ENCODE measurements around the gene MAN1C1. TPM values are rescaled to one million over a fixed set of nuclear protein-coding genes. Genes with fewer than 3 reads are reported as not detected.
"Not testable (repeated sequence)": the region's sequence is repeated elsewhere in the genome, so short reads cannot be mapped to it uniquely, and the experiment has no call there.

The MAN1C1 gene
- polyA plus RNA-seq, 1 donor from 2014 or later, result 1.3 TPM

DNA sequence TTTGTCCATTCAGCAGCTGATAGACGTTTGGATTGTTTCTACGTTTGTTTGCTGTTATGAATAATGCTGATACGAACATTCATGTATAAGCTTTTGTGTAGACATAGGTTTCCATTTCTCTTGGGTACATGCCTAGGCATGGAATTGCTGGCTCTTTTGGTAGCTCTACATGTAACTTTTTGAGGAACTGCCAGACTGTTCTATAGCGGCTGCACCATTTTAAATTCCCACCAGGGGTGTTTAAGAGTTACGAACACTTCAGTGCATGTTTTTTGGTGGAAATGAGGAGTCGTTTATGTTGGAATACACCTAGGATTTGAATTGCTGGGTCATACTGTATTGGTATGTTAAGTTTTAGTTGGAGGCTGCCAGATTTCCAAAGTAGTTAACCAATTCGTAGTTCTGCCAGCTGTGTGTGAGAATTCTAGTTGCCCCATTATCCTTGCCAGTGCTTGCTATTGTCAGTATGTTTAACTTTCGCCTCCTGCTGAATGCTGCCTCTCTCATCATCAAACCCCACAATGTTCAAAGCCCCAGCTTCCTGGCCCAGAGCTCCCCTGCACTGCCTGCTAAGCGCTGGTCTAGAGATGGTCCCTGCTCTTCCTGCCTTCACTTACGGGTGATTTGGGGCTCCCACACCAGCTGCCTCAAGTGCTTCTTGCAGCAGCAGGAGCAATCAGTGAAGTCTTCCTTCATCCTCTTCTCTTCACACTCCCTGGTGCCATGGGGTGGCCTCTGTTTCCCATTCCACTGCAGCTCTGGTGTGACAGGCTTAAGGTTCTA lies 81.0 kb downstream of the MAN1C1 start:
- Histone ChIP-seq H3K9me2 (ENCODE audit: insufficient read depth, low read length) (no peaks in the 10 kb centered on the region), H3K79me2 (replicated peaks; ENCODE audit: insufficient read depth, low read length) (no peaks in the 10 kb centered on the region), H3F3A (ENCODE audit: insufficient read depth, low read length, poor library complexity, severe bottlenecking) (no peaks in the 10 kb centered on the region), H2AFZ (ENCODE audit: low read depth, low read length) (no peak overlapping the region), H3K27ac (ENCODE audit: low read length) (no peak overlapping the region), H3K36me3 (ENCODE audit: insufficient read depth, low read length) (no peaks in the 10 kb centered on the region), H3K4me2 (ENCODE audit: low read length) (no peak overlapping the region), H3K27me3 (ENCODE audit: insufficient read depth, low read depth, low read length) (no peaks in the 10 kb centered on the region), H3K9me3 (ENCODE audit: low read length) (no peaks in the 10 kb centered on the region), H4K20me1 (ENCODE audit: insufficient read depth) (no peaks in the 10 kb centered on the region), H3K4me3 (ENCODE audit: low read length) (no peak overlapping the region), H3K9ac (ENCODE audit: low read length) (no peak overlapping the region)
- no peak for TF ChIP-seq EZH2 (IDR thresholded peaks at IDR 0.05; ENCODE audit: borderline replicate concordance, insufficient read depth, low read length, poor library complexity, severe bottlenecking)
- no peak for TF ChIP-seq RAD21 (conservative IDR thresholded peaks at IDR 0.05)
- TF ChIP-seq SMC3 (conservative IDR thresholded peaks at IDR 0.05; ENCODE audit: poor library complexity), result no peak
- TF ChIP-seq EP300 (conservative IDR thresholded peaks at IDR 0.05; ENCODE audit: poor library complexity, severe bottlenecking), result no peak
- TF ChIP-seq TAF1 (IDR thresholded peaks at IDR 0.05; ENCODE audit: low read depth), result no peak
- TF ChIP-seq MXI1 (conservative IDR thresholded peaks at IDR 0.05; ENCODE audit: poor library complexity, severe bottlenecking), result no peak
- TF ChIP-seq, protein P1, sequence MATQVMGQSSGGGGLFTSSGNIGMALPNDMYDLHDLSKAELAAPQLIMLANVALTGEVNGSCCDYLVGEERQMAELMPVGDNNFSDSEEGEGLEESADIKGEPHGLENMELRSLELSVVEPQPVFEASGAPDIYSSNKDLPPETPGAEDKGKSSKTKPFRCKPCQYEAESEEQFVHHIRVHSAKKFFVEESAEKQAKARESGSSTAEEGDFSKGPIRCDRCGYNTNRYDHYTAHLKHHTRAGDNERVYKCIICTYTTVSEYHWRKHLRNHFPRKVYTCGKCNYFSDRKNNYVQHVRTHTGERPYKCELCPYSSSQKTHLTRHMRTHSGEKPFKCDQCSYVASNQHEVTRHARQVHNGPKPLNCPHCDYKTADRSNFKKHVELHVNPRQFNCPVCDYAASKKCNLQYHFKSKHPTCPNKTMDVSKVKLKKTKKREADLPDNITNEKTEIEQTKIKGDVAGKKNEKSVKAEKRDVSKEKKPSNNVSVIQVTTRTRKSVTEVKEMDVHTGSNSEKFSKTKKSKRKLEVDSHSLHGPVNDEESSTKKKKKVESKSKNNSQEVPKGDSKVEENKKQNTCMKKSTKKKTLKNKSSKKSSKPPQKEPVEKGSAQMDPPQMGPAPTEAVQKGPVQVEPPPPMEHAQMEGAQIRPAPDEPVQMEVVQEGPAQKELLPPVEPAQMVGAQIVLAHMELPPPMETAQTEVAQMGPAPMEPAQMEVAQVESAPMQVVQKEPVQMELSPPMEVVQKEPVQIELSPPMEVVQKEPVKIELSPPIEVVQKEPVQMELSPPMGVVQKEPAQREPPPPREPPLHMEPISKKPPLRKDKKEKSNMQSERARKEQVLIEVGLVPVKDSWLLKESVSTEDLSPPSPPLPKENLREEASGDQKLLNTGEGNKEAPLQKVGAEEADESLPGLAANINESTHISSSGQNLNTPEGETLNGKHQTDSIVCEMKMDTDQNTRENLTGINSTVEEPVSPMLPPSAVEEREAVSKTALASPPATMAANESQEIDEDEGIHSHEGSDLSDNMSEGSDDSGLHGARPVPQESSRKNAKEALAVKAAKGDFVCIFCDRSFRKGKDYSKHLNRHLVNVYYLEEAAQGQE (IDR thresholded peaks at IDR 0.05; ENCODE audit: borderline replicate concordance), result no peak
- TF ChIP-seq, protein P2, sequence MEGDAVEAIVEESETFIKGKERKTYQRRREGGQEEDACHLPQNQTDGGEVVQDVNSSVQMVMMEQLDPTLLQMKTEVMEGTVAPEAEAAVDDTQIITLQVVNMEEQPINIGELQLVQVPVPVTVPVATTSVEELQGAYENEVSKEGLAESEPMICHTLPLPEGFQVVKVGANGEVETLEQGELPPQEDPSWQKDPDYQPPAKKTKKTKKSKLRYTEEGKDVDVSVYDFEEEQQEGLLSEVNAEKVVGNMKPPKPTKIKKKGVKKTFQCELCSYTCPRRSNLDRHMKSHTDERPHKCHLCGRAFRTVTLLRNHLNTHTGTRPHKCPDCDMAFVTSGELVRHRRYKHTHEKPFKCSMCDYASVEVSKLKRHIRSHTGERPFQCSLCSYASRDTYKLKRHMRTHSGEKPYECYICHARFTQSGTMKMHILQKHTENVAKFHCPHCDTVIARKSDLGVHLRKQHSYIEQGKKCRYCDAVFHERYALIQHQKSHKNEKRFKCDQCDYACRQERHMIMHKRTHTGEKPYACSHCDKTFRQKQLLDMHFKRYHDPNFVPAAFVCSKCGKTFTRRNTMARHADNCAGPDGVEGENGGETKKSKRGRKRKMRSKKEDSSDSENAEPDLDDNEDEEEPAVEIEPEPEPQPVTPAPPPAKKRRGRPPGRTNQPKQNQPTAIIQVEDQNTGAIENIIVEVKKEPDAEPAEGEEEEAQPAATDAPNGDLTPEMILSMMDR (IDR thresholded peaks at IDR 0.05; ENCODE audit: poor library complexity, severe bottlenecking), result no peak
- TF ChIP-seq POLR2AphosphoS5 (IDR thresholded peaks at IDR 0.05), result no peak

DNA sequence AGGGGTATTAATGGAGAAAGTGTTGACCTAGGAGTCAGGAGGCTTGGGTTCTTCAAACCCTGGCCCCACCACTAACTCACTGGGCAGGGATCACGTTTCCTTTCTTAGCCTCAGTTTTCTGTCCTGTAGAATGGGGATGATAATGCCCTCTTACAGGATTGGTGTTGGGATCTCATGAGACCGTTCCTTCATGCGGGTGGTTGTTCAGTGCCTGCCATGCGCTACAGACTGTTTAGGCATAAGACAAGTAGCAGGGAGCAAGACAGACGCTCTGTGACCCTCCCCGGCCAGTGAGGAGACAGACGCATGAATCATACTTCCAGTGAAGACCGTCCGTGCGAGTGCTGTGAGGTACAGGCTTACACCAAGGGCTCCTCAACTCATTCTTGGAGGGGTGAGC lies 81.7 kb downstream of the MAN1C1 start:
- Histone ChIP-seq H3K79me2 (replicated peaks; ENCODE audit: insufficient read depth, low read length) (no peaks in the 10 kb centered on the region), H3K36me3 (ENCODE audit: insufficient read depth, low read length) (no peaks in the 10 kb centered on the region), H3K4me3 (ENCODE audit: low read length) (no peak overlapping the region), H3K9me2 (ENCODE audit: insufficient read depth, low read length) (no peaks in the 10 kb centered on the region), H3F3A (ENCODE audit: insufficient read depth, low read length, poor library complexity, severe bottlenecking) (no peaks in the 10 kb centered on the region), H3K9ac (ENCODE audit: low read length) (no peak overlapping the region), H3K27me3 (ENCODE audit: insufficient read depth, low read depth, low read length) (no peaks in the 10 kb centered on the region), H3K9me3 (ENCODE audit: low read length) (no peaks in the 10 kb centered on the region), H3K4me2 (ENCODE audit: low read length) (no peak overlapping the region), H4K20me1 (ENCODE audit: insufficient read depth) (no peaks in the 10 kb centered on the region), H2AFZ (ENCODE audit: low read depth, low read length) (no peak overlapping the region), H3K27ac (ENCODE audit: low read length) (no peak overlapping the region)
- no peak for TF ChIP-seq EP300 (conservative IDR thresholded peaks at IDR 0.05; ENCODE audit: poor library complexity, severe bottlenecking)
- TF ChIP-seq POLR2AphosphoS5 (IDR thresholded peaks at IDR 0.05), result no peak
- TF ChIP-seq RAD21 (conservative IDR thresholded peaks at IDR 0.05), result no peak
- TF ChIP-seq, protein P1 (IDR thresholded peaks at IDR 0.05; ENCODE audit: borderline replicate concordance), result no peak
- no peak for TF ChIP-seq TAF1 (IDR thresholded peaks at IDR 0.05; ENCODE audit: low read depth)

DNA sequence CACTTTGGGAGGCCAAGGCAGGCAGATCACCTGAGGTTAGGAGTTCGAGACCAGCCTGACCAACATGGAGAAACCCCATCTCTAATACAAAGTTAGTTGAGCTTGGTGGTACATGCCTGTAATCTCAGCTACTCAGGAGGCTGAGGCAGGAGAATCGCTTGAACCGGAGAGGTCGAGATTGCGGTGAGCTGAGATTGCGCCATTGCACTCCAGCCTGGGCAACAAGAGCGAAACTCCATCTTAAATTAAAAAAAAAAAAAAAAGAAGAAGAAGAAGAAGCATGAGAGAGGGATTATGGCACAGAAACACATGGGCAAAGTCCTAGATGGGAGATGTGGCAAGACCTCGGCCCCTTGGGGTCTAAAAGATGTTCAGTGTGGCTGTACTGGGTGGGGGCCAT lies 82.5 kb downstream of the MAN1C1 start:
- H3F3A ChIP-seq (ENCODE audit: insufficient read depth, low read length, poor library complexity, severe bottlenecking); H3K4me3 ChIP-seq (ENCODE audit: low read length); H3K4me2 ChIP-seq (ENCODE audit: low read length); H3K27me3 ChIP-seq (ENCODE audit: insufficient read depth, low read depth, low read length); H2AFZ ChIP-seq (ENCODE audit: low read depth, low read length); H3K27ac ChIP-seq (ENCODE audit: low read length); H3K36me3 ChIP-seq (ENCODE audit: insufficient read depth, low read length); H3K79me2 ChIP-seq (replicated peaks; ENCODE audit: insufficient read depth, low read length); H3K9me2 ChIP-seq (ENCODE audit: insufficient read depth, low read length); H4K20me1 ChIP-seq (ENCODE audit: insufficient read depth); H3K9me3 ChIP-seq (ENCODE audit: low read length); H3K9ac ChIP-seq (ENCODE audit: low read length): not testable (repeated sequence)
